Raji (cell line): ENCODE measurements around the gene VWDE.

Experiments used
- POLR2A ChIP-seq: IDR thresholded peaks from 2 replicates; pipeline ENCODE4 v1.6.1; 2011; ENCODE audit warnings: low read depth, low read length, control low read depth; ENCODE audit not compliant: insufficient read depth

VWDE gene

DNA sequence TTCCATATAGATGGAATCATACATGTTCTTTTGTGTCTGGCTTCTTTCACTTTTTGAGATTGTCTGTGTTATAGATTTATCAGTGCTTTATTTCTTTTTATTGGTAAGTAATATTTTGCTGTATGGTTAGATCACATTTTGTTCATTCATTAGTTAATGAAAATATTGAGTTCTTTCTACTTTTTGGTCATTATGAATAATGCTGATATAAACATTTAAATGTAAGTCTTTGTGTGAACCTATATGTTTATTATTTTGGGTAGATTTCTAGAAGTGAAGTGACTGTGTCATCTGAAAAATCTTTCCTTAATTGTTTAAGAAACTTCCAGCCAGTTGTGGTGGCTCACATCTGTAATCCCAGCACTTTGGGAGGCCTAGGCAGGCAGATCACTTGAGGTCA, 11.4 kb upstream of the VWDE start:
- no peak for TF ChIP-seq POLR2A

DNA sequence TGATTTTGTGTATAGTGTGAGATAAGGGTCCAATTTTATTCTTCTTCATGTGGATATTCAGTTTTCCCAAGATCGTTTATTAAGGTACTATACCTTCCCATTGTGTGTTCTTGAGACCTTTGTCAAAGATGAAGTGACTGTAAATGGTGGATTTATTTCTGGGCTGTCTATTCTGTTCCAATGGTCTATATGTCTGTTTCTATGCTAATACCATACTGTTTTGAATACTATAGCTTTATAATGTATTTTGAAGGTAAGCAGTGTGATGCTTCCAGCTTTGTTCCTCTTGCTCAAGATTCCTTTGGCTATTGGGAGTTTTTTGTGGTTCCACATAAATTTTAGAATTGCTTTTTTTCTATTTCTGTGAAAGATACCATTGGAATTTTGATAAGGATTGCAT, 8.7 kb upstream of the VWDE start:
- TF ChIP-seq POLR2A, result no peak

DNA sequence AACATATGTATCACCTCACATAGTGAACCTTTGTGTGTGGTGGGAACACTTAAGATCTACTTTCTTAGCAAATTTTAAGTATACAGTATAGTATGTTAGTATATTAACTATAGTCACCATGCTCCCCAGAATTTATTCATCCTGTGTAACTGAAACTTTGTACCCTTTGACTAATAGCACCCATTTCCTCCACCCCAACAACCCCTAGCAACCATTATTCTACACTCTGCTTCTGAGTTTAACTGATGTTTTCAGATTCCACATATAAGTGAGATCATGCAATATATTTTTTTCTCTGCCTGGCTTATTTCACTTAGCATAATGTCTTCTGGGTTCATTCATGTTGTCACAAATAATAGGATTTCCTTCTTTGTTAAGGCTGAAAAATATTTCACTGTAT, 6.9 kb upstream of the VWDE start:
- TF ChIP-seq POLR2A, result no peak

DNA sequence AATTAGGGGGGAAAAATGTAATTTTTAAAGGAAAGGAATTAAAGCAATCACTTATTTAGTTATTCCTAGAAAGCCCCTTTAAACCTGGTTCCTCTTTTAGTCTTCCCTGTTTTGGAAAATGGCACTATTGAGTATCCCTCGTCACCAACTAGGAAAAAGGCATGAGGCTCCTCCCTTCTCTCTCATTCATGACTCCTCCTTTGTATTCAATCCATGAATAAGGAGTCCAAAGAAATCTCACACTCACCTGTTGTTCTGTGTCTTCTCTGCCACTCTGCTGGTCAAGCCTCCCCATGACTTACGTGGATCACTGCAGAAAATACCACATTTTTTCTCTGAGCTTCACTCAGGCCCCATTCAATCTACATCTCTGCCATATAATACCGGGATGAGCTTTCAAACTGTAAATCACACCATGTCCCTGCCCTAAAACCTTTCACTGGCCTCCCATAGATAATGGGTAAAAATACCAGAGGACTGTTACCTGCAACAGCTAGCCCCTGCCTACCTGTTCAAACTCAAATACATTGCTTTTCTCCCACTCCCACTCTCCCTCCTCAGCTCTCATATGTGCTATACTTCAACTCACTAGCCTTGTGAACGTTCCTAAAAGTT, 5.5 kb upstream of the VWDE start:
- no peak for TF ChIP-seq POLR2A

DNA sequence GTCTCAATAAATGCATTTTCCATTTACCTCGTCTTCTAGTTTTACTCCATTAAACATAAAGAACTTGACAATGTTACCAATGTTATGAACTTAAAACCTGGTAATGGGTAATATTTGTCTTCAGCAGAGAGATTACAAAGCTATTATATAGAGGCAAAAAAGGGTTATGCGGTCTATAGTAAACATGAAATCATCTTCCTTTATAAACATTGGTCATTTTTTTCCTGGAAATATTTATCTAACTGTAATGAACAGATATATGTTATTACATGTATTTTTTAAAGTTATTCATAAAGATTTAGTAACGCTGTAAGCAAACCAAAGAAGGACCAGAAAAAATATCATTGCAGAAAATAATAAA, 1.3 kb downstream of the VWDE start:
- no peak for TF ChIP-seq POLR2A

DNA sequence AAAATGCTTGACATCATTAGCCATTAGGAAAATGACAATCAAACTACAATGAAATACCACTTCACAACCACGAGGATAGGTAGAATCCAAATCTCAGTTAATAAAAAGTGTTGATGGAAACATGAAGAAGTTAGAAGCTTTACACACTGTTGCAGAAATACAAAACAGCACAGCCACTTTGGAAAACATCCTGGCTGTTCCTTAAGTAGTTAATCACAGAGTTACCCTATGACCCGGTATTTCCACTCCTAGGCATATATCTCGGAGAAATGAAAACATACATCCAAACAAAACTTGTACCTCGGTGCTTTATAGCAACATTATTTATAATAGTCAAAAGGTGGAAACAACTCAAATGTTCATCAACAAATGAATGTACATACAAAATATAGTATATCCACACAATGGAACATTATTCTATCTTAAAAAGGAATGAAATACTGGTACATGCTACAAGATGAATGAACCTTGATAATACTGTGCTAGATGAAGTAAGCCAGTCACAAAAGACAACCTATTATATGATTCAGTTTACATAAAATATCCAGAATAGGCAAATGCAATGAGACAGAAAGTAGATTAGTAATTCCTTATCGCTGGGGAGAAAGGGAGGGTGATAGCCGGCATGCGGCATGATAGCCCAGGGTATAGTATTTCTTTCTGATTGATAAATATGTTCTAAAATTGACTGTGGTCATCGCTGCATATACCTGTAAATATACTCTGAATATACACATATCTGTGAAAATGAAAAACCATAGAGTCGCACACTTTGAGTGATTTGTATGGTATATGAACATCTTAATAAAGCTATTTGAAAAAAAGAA, 1.9 kb downstream of the VWDE start:
- no peak for TF ChIP-seq POLR2A

DNA sequence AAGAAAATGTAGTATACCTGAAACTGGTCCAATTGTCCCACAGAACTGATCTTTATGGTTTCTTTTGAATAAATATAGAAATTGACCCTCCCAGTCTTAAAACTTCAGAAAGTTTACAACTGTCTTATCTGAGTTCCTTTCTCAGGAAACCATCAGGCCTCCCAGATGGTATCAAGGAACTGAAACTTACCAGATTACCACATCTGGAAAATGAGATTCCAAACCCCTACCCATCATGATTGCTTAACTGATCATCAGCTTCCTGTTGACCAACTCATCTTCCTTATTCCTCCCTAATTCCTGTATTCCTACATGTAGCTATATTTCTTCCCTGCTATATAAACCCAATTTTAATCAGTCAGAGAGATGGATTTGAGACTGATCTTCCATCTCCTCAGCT, 5.5 kb downstream of the VWDE start:
- TF ChIP-seq POLR2A, result no peak

DNA sequence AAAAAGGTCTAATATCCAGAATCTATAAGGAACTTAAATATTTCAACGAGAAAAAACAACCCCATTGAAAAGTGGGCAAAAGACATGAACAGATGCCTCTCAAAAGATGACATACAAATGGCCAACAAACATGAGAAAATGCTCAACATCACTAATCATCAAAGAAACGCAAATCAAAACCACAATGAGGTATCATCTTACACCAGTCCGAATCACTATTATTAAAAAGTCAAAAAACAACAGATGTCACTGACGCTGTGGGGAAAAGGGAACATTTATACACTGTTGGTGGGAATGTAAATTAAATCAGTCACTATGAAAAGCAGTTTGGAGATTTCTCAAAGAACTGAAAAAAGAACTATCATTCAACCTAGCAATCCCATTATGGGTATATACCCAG, 6.0 kb downstream of the VWDE start:
- no peak for TF ChIP-seq POLR2A

DNA sequence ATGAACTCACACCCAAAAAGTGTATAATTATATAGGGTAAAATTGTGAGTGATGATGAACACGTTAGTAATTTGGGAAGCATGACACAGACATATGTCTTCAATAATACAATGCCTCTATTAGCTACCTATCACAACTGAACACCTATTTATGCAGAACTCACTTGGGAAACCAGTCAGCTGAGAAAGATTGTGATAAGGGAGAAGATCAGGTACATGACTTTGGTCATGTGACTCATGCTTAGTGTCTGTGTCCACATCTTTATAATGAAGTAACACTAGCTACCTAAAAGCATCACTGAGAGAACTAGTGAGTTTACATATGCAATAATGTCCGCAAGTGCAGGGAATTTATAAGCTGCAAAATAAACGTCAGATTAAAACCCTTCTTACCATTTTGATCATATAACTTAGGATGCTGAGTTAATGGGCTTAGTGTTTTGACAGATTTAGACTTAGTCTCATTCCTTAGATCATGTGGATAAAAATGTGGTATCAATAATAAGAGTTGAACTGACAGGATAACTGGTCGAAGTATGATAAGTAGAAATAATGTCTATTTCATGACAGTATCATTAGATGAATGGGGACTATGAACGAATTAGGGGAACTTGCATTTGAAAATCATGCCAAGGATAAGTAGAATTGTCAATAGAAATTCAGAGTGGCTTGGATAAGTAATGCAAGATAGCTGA, 11.6 kb downstream of the VWDE start:
- no peak for TF ChIP-seq POLR2A

DNA sequence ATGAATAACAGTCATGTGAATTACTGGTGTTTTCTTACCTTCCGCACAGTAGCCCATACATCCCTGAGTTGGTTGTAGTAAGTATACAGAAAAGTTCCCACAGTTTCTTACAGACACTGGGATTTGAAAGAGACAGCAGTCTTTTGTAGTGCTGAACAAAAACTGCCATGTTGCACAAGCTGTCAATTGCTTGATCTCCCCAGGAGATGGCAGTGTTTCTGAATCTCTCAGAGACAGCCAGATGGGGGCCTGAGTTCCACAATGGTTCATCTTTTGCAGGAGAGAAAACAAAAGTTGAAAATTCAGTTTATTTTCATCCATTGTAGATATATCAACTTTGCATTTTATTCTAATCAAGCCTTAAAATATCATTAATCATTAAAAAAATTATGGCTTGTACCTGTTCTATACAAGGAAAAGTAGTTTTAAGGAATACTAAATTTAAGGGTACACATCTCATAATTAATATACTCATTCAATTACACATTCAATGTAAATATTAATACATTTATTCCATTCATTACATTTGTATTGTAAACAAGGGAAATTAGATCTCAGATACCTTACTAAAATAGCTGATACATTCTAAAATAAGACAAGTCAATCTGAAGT, 14.5 kb downstream of the VWDE start:
- no peak for TF ChIP-seq POLR2A

DNA sequence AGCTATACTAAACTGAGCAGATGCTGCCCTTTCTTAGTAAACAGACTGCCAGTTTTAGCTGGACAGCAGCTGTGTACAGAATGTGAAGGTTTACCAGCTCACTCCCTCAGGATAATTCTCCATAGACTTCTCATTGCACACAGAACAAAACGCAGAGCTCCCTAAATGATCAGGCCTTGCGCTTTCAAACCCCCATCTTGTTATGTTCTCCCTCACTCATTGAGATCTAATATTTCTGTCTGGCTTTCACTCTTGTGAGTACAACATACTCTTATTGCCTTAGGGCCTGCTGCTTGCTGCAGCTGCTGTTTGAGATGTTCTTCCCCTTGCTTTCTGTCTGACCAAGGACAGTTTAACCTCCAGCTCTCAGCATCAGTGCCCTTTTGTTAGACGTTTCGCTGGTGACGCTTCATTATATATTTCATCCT, 17.3 kb downstream of the VWDE start:
- TF ChIP-seq POLR2A, result no peak

DNA sequence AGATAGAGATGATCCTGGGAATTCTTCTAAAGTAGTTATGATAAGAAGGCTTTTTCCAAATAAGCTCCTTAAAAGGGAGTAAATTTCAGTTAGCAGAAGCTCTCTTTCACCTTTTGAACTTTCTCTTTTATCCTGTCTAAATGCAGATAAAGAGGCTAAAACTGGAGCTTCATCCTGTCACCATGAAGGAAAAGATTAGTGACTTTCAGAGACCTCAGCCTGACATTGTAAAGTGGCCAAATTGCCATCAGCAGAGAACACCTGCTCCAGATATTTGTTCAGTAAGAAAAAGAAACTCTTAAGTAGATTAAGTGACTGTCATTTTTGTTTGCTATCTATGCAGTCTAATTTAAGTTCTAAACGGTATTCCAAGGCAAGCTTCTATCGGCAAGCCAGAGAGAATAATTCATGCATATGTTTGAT, 18.3 kb downstream of the VWDE start:
- no peak for TF ChIP-seq POLR2A

DNA sequence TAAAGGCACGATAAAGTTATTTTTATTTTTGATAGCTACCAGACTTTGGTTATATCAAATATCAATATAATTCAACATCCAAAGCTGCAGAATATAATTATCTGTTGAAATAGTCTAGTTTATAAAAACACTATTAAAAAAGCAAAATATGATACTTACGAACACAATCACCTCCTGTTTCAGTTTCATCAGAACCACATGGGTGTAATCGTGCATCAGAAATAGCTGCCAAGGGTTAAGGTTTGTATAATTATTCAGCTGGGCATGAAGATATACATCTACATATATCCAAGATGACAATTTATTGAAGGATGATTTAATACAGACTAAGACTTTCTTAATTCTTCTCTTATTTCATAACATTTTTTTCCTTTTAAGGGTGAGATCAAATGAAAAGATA, 20.3 kb downstream of the VWDE start:
- TF ChIP-seq POLR2A, result no peak

DNA sequence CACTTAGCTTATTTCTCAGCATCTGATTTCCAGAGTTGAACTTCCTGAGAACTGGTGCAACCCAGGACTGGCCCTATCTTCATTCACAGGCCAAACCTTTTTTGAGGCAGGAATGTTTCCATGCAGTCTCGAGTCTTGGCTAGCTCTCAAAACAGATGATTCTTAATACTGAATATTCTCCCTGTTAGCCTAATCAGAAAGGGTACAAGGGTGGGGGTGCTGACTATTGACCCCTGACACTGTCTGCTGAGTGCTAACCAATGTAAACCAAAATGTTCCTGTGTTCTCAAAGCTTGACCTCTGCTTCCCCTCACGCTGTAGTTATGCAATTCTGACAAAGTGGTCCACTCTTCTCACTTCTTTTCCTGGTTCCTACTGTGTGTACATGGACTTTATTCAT, 25.3 kb downstream of the VWDE start:
- TF ChIP-seq POLR2A, result no peak

DNA sequence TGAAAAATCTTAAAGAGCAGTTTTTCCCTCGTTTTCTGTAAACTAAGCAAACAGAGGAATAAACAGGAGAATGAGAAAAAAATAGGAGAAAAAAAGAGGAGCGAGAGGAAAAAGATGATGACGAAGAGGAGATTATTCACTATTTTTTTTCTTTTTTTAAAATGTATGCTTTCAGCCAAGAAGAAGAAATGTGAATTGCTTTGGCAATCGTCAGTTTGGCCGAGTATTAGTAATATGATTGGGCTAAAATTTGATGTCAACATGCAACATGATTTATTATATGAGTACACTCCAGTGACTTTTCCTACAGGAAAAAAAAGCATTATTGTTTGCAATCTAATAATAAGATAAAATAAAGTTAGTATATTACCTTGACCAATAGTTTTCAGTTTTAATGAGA, 26.3 kb downstream of the VWDE start:
- TF ChIP-seq POLR2A, result no peak
